HFF-Myc (cell line): ENCODE data around the gene ENTHD1.
"Not testable (repeated sequence)": the region's sequence is repeated elsewhere in the genome, so short reads cannot be mapped to it uniquely, and the experiment has no call there.

Experiments used
- DNase-seq: peaks from one replicate; pipeline ENCODE4 v3.0.0-alpha.2; 2011; ENCODE audit warnings: low read depth; ENCODE audit errors: extremely low read depth
- H3K4me3 ChIP-seq: replicated peaks from 2 replicates; pipeline ENCODE4 v1.5.1; 2011; ENCODE audit warnings: low read depth, mild to moderate bottlenecking, control low read depth, low read length
- TF ChIP-seq, protein P1 (sequence below): IDR thresholded peaks from 2 replicates; pipeline ENCODE4 v1.5.1; 2012; ENCODE audit warnings: mild to moderate bottlenecking, low read depth, low read length, control low read depth; ENCODE audit errors: missing control alignments

The ENTHD1 gene

DNA sequence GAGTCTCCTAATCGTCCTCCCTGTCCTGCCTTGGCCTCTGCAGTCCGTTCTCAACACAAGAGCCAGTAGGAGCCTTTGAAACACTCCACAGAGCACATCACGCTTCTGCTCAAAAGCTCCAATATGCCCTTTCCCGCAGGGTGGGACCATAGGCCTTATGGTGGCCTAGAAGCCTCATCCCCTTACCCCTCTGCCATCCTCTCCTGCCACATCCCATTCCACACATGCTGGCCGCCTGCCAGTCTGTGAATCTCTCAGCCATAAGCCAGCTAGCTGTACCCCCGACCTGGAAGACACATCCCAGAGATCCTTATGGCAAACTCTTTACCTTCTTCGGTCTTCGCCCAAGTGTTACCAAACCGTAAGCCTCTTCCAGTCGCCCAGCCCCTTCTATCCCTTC, 157.8 kb downstream of the ENTHD1 start:
- no peak for DNase-seq
- no peak overlapping the region for H3K4me3 ChIP-seq
- TF ChIP-seq, protein P1, sequence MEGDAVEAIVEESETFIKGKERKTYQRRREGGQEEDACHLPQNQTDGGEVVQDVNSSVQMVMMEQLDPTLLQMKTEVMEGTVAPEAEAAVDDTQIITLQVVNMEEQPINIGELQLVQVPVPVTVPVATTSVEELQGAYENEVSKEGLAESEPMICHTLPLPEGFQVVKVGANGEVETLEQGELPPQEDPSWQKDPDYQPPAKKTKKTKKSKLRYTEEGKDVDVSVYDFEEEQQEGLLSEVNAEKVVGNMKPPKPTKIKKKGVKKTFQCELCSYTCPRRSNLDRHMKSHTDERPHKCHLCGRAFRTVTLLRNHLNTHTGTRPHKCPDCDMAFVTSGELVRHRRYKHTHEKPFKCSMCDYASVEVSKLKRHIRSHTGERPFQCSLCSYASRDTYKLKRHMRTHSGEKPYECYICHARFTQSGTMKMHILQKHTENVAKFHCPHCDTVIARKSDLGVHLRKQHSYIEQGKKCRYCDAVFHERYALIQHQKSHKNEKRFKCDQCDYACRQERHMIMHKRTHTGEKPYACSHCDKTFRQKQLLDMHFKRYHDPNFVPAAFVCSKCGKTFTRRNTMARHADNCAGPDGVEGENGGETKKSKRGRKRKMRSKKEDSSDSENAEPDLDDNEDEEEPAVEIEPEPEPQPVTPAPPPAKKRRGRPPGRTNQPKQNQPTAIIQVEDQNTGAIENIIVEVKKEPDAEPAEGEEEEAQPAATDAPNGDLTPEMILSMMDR: no peak

DNA sequence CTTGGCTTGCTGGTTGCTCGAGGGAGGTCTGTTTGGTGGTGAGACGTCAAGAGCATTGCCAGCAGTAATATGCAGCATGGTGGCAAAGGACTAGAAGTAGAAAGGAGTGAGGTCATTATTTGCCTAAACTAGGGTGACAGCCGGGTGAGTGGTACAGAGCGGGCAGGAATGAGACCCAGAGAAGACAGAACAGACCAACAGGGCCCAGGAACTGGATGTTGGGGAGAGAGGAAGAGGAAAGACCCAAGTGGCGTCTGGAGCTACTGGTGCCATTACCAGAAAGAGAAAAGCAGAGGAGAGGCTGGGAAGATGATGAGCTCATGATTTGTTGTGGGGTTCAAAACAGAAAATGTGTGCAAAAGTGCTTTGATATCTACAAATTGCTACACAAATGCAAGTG, 158.7 kb downstream of the ENTHD1 start:
- DNase-seq: no peak
- TF ChIP-seq, protein P1: no peak
- H3K4me3 ChIP-seq: no peak overlapping the region

DNA sequence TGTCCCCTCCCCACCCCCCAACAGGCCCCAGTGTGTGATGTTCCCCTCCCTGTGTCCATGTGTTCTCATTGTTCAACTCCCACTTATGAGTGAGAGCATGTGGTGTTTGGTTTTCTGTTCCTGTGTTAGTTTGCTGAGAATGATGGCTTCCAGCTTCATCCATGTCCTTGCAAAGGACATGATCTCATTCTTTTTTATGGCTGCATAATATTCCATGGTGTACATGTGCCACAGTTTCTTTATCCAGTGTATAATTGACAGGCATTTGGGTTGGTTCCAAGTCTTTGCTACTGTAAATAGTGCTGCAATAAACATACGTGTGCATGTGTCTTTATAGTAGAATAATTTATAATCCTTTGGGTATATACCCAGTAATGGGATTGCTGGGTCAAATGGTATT, 159.5 kb downstream of the ENTHD1 start:
- not testable (repeated sequence) for H3K4me3 ChIP-seq, DNase-seq

DNA sequence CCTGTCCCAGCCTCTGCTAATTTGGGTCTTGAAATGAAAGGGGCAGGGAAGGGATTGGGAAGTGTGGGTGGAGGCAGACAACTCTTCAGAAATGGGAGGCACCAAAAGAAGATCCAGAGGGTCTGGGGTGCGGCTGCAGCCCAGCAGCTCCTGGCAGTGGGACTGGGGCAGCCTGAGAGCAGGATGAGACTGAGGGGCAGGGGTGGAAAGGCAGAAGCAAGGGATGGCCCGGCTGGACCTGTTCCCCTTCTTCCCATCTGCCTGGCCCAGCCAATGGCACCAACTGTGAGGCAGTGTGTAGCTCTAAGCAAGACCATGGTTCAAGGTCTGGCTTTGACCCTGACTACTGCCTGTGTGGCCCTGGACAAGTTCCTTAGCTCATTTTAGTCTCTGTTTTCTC, 160.4 kb downstream of the ENTHD1 start:
- H3K4me3 ChIP-seq: no peak overlapping the region
- no peak for DNase-seq
- TF ChIP-seq, protein P1: no peak

DNA sequence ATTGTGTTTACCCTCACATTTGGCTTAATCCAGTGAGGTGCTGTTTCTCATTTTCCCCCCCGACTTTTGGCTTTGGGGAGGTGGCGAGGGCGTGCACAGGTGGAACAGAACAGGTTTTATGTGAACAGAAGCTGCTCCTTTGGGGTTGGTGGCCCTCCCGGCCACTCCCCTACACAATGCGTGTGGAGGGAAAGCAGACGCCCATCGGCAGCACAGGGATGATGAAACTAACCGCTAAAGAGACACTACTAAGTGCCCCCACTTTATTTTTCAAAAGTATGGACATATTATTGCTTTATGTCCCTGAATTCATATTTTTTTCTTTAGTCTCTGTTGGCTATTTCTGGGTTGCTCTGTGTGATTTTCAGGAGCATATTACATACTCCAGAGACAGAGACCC, 160.9 kb downstream of the ENTHD1 start:
- no peak overlapping the region for H3K4me3 ChIP-seq
- TF ChIP-seq, protein P1: no peak
- no peak for DNase-seq

DNA sequence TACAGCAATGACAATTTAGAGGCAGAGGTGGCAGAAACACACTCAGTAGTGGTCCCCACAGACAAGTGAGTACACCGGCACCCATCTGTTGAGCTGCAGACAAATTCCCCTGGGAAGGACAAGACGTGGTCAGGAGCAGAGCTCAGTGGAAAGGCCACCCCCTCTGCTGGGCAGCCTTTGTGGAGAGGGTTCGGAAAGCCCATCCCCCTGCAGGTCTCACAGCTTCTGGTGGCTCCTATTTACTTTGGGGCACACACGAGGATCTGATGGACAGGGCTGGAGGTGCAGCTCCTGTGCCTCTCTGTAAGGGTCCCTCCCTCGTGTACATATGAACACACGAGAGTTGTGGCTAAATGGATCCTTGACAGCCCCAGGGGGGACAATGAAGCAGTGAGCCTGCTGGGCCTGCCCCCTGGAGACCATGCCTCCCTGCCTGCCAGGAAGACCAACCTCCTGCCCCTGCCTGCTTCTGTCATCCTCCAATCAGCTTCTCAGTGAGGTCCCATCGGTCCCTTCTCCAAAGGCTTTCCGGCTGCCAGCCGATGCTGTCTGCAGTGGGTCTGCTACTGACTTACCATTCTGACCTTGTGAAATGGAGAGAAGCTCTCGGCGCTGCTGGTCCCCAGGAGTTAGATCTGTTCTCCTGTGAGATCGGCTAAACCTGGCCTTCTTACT, 161.5 kb downstream of the ENTHD1 start:
- TF ChIP-seq, protein P1: no peak
- no peak for DNase-seq
- no peak overlapping the region for H3K4me3 ChIP-seq

DNA sequence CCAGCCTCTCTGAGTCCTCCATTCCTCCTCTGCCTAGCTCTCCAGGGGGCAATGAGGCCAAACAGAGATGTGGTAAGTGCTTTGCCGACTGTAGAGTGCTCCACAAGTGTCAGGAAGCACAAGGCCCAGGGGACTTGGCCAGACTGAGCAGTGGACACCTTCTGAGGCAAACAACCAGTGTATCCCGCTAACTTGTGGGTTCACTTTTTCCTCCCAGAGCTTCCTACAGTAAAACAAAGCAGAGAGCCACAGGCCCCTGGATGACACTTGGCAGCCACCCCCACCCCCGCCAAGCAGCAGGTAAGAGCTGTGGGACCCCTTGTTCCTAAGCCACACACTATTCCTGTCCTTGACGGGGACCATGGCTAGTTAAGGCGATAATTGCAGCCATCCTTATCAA, 162.1 kb downstream of the ENTHD1 start:
- H3K4me3 ChIP-seq: no peak overlapping the region
- TF ChIP-seq, protein P1: no peak
- DNase-seq: no peak
